Keratinocyte (primary cell): ENCODE measurements around the gene CCDC61. TPM values are rescaled to one million over a fixed set of nuclear protein-coding genes. Genes with fewer than 3 reads are reported as not detected.

Experiments used
- DNase-seq: peaks from one replicate; pipeline ENCODE4 v3.0.0-alpha.2; 2011; ENCODE audit warnings: low read depth, missing footprints, low spot score
- FAIRE-seq: peaks from 2 replicates; lab custom pipeline; 2011; peaks lifted over from hg19 to GRCh38; lab: Jason Lieb, UNC
- H2AFZ ChIP-seq: 2 replicates; pipeline ENCODE4 v1.6.0; 2012; ENCODE audit warnings: low read length, control low read depth, inconsistent platforms; ENCODE audit not compliant: control insufficient read depth
- H3K27ac ChIP-seq: 2 replicates; pipeline ENCODE4 v1.5.1; 2011; ENCODE audit warnings: low read length; ENCODE audit not compliant: control insufficient read depth, insufficient read depth
- H3K27me3 ChIP-seq: 3 replicates; pipeline ENCODE4 v1.6.0; 2011; ENCODE audit warnings: low read length; ENCODE audit not compliant: control insufficient read depth, insufficient read depth; ENCODE audit errors: extremely low read depth
- H3K36me3 ChIP-seq, 2 experiments: 2 replicates in 1 of 2; 3 replicates in 1 of 2; pipeline ENCODE4 v1.5.1; 2011; ENCODE audit warnings: low read length in 2 of 2, mild to moderate bottlenecking in 1 of 2; ENCODE audit not compliant: control insufficient read depth in 2 of 2, insufficient read depth in 2 of 2; ENCODE audit errors: extremely low read depth in 1 of 2
- H3K4me1 ChIP-seq: 3 replicates; pipeline ENCODE4 v1.5.1; 2011; ENCODE audit warnings: low read length; ENCODE audit not compliant: control insufficient read depth, insufficient read depth; ENCODE audit errors: extremely low read depth
- H3K4me2 ChIP-seq: 3 replicates; pipeline ENCODE4 v1.6.0; 2011; ENCODE audit warnings: low read depth, low read length; ENCODE audit not compliant: control insufficient read depth, insufficient read depth; ENCODE audit errors: extremely low read depth
- H3K4me3 ChIP-seq, 3 experiments: fragments of 200-600 bp in 1 of 3; sonication (generic) in 1 of 3; 2 replicates in 2 of 3; 3 replicates in 1 of 3; pipeline ENCODE4 v1.5.1; 2011 to 2016; ENCODE audit warnings: low read length in 3 of 3, mild to moderate bottlenecking in 3 of 3, control low read depth in 2 of 3, inconsistent platforms in 1 of 3, low read depth in 1 of 3, mixed read lengths in 1 of 3, mixed run types in 1 of 3, moderate library complexity in 1 of 3; ENCODE audit not compliant: control insufficient read depth in 2 of 3, insufficient read depth in 2 of 3; ENCODE audit errors: extremely low read depth in 1 of 3
- H3K79me2 ChIP-seq: 2 replicates; pipeline ENCODE4 v1.6.0; 2012; ENCODE audit warnings: low read length; ENCODE audit not compliant: control insufficient read depth, insufficient read depth
- H3K9ac ChIP-seq: 3 replicates; pipeline ENCODE4 v1.6.0; 2011; ENCODE audit warnings: low read length; ENCODE audit not compliant: control insufficient read depth, insufficient read depth; ENCODE audit errors: extremely low read depth
- H3K9me1 ChIP-seq: 3 replicates; pipeline ENCODE4 v1.6.0; 2011; ENCODE audit warnings: low read length; ENCODE audit not compliant: control insufficient read depth, insufficient read depth; ENCODE audit errors: extremely low read depth
- H3K9me3 ChIP-seq: 2 replicates; pipeline ENCODE4 v1.5.1; 2012; ENCODE audit warnings: low read depth, low read length; ENCODE audit not compliant: control insufficient read depth
- H4K20me1 ChIP-seq: 3 replicates; pipeline ENCODE4 v1.6.0; 2011; ENCODE audit warnings: low read length; ENCODE audit not compliant: control insufficient read depth, insufficient read depth; ENCODE audit errors: extremely low read depth
- CTCF ChIP-seq, 3 experiments: IDR thresholded peaks in 1 of 3; conservative IDR thresholded peaks in 1 of 3; optimal IDR thresholded peaks in 1 of 3; 2 replicates in 2 of 3; 3 replicates in 1 of 3; pipeline versions ENCODE3 to v1.5.1; 2011; ENCODE audit warnings: low read length in 3 of 3, mild to moderate bottlenecking in 3 of 3, moderate library complexity in 2 of 3, control low read depth in 1 of 3, inconsistent platforms in 1 of 3; ENCODE audit not compliant: insufficient read depth in 2 of 3; ENCODE audit errors: extremely low read depth in 1 of 3
- EZH2 ChIP-seq: IDR thresholded peaks from one replicate; pipeline ENCODE4 v1.6.1; 2012; ENCODE audit warnings: inconsistent platforms, mild to moderate bottlenecking, low read length, moderate library complexity
- dilution Hi-C: fragments of 300-500 bp; cut with MboI; formaldehyde crosslinking; loops from one replicate; pipeline ENCODE4 v1.7.0; 2020; ENCODE audit warnings: low sequenced_read_pairs; ENCODE audit not compliant: extremely low pct_ligation_motif_present
- polyA plus RNA-seq, 5 experiments: library from polyadenylated mRNA; depleted of rRNA in 3 of 5; stranded (reverse) in 3 of 5; stranded (forward) in 1 of 5; unstranded in 1 of 5; fragments of >200 nt; gene quantifications; 1 replicate in 1 of 5; 2 replicates in 3 of 5; 3 replicates in 1 of 5; pipeline versions ENCODE4 v1.2.1 to v1.2.3, GENCODE V29; 2011 to 2012; ENCODE audit warnings: missing spikeins in 2 of 5, low read depth in 1 of 5, low replicate concordance in 1 of 5

CCDC61 gene
- polyA plus RNA-seq, 1 donor (not counting 4 experiments of a cell fraction or from before 2014, with no cell fraction given), result 5.8 TPM

GRCh38 chr19:45981350-45981749 lies 13.9 kb upstream of the CCDC61 start:
- FAIRE-seq (no peak), DNase-seq (no peak)
- dilution Hi-C loops, result no loop called here
- H3K9me1 ChIP-seq, result no peaks in the 10 kb centered on the region
- no peak overlapping the region for H3K27ac ChIP-seq
- H3K4me3 ChIP-seq, result no peak overlapping the region
- no peaks in the 10 kb centered on the region for H3K36me3 ChIP-seq
- no peak for TF ChIP-seq CTCF (optimal IDR thresholded peaks at IDR 0.05 in 1 of 3, IDR thresholded peaks at IDR 0.05 in 1 of 3, conservative IDR thresholded peaks at IDR 0.05 in 1 of 3; ENCODE audit: extremely low read depth in 1 of 3, insufficient read depth in 2 of 3, low read length in 3 of 3)
- no peak for TF ChIP-seq EZH2
- peaks cover 3% of the 10 kb centered on the region for H3K27me3 ChIP-seq
- no peaks in the 10 kb centered on the region for H3K9me3 ChIP-seq
- no peaks in the 10 kb centered on the region for H3K4me1 ChIP-seq
- no peak overlapping the region for H3K9ac ChIP-seq
- H2AFZ ChIP-seq, result no peak overlapping the region
- no peak overlapping the region for H3K4me2 ChIP-seq
- no peaks in the 10 kb centered on the region for H4K20me1 ChIP-seq
- H3K79me2 ChIP-seq, result no peaks in the 10 kb centered on the region

DNA sequence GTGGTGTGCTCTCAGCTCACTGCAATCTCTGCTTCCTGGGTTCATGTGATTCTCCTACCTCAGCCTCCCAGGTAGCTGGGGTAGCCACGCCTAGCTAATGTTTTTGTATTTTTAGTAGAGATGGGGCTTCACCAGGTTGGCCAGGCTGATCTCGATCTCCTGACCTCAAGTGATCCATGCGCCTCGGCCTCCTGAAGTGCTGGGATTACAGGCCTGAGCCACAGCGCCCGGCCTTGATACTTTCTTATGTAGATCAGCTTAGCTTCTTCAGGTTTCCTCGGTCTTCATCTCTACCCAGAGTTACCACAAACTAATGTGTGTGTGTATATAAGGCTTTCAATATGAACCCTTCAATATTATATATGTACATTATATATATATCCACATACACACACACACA lies 9.9 kb upstream of the CCDC61 start:
- no peaks in the 10 kb centered on the region for H3K9me3 ChIP-seq
- H3K4me3 ChIP-seq, result no peak overlapping the region
- H3K9me1 ChIP-seq, result no peaks in the 10 kb centered on the region
- H3K9ac ChIP-seq, result no peak overlapping the region
- dilution Hi-C loops, result no loop called here
- no peaks in the 10 kb centered on the region for H3K79me2 ChIP-seq
- no peaks in the 10 kb centered on the region for H3K36me3 ChIP-seq
- H4K20me1 ChIP-seq, result no peaks in the 10 kb centered on the region
- no peak overlapping the region for H3K4me2 ChIP-seq
- FAIRE-seq (no peak), DNase-seq (no peak)
- no peak overlapping the region for H2AFZ ChIP-seq
- no peaks in the 10 kb centered on the region for H3K4me1 ChIP-seq
- TF ChIP-seq EZH2 (no peak), CTCF (optimal IDR thresholded peaks at IDR 0.05 in 1 of 3, IDR thresholded peaks at IDR 0.05 in 1 of 3, conservative IDR thresholded peaks at IDR 0.05 in 1 of 3; ENCODE audit: extremely low read depth in 1 of 3, insufficient read depth in 2 of 3, low read length in 3 of 3) (no peak)
- H3K27ac ChIP-seq, result no peak overlapping the region
- H3K27me3 ChIP-seq, result peaks cover 3% of the 10 kb centered on the region
